Pulmonary artery endothelial cell (primary cell): ENCODE results near the gene NTRK3. TPM values are rescaled to one million over a fixed set of nuclear protein-coding genes. Genes with fewer than 3 reads are reported as not detected.
"Not testable (repeated sequence)": the region's sequence is repeated elsewhere in the genome, so short reads cannot be mapped to it uniquely, and the experiment has no call there.

Source experiments
- DNase-seq: peaks from one replicate; pipeline ENCODE4 v3.0.0-alpha.2; 2011; ENCODE audit warnings: low read depth, low spot score
- total RNA-seq: library from RNA; depleted of rRNA; stranded (reverse); fragments of >200 nt; gene quantifications from 2 replicates; pipeline ENCODE4 v1.2.3, GENCODE V29; 2014

NTRK3 gene
- total RNA-seq, 1 donor from 2014 or later = not detected

- not testable (repeated sequence) for DNase-seq
Observed at GRCh38 chr15:88033421-88033820, 223.1 kb downstream of the NTRK3 start.

- no peak for DNase-seq
Observed at GRCh38 chr15:88032787-88033186, 223.8 kb downstream of the NTRK3 start.

- no peak for DNase-seq
Observed at GRCh38 chr15:88031461-88031860, 225.1 kb downstream of the NTRK3 start.

GRCh38 chr15:88029696-88030095, 226.8 kb downstream of the NTRK3 start:
- DNase-seq = no peak

GRCh38 chr15:88028024-88028423, 228.5 kb downstream of the NTRK3 start:
- DNase-seq = no peak

GRCh38 chr15:88023914-88024313, 232.6 kb downstream of the NTRK3 start:
- DNase-seq = no peak

DNA sequence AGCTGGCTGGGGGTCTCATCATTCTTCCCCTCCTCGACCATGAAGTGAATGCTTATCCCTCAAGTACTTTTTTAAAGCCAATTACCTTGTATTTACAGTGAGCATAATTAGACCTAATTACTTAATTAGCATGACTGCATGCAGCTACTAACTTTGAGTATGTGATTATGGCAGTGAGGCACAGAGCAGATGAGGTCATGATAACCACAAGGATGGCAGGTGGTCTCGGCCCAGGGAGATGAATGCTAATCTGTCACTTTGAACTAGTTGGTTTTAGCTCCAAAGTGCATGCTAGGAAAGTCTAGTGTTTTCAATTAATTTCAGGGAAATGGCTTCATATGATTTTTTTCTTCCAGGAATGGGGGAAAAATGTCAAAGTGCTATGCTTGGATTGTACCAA, 233.8 kb downstream of the NTRK3 start:
- no peak for DNase-seq

DNA sequence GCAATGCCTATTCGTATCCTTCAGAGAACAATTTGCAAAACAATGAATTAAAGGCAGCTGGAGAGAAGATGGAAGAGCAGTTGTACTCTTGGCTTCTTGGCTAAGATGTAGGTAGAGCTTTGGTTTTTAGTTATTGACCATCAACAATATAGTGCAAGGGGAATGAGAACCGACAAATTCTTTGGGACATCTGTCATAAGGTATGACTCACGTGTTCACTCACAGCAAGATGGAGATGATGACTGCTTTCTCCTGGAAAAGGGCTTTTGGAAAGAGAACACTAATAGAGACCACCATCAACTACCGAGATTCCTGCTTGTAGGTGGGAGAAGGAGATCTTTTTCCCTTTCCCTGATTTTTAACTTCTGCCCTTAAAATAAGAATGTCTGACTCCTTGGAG, 234.9 kb downstream of the NTRK3 start:
- DNase-seq = no peak

GRCh38 chr15:88020806-88021205, 235.7 kb downstream of the NTRK3 start:
- no peak for DNase-seq

- no peak for DNase-seq
Observed at GRCh38 chr15:88019656-88020055, 236.9 kb downstream of the NTRK3 start.

GRCh38 chr15:88018869-88019641, 237.5 kb downstream of the NTRK3 start:
- no peak for DNase-seq

- no peak for DNase-seq
Observed at GRCh38 chr15:88017753-88018152, 238.8 kb downstream of the NTRK3 start.

GRCh38 chr15:88016406-88016805, 240.1 kb downstream of the NTRK3 start:
- DNase-seq = no peak

- DNase-seq = no peak
Observed at GRCh38 chr15:88015228-88015860, 241.2 kb downstream of the NTRK3 start.

DNA sequence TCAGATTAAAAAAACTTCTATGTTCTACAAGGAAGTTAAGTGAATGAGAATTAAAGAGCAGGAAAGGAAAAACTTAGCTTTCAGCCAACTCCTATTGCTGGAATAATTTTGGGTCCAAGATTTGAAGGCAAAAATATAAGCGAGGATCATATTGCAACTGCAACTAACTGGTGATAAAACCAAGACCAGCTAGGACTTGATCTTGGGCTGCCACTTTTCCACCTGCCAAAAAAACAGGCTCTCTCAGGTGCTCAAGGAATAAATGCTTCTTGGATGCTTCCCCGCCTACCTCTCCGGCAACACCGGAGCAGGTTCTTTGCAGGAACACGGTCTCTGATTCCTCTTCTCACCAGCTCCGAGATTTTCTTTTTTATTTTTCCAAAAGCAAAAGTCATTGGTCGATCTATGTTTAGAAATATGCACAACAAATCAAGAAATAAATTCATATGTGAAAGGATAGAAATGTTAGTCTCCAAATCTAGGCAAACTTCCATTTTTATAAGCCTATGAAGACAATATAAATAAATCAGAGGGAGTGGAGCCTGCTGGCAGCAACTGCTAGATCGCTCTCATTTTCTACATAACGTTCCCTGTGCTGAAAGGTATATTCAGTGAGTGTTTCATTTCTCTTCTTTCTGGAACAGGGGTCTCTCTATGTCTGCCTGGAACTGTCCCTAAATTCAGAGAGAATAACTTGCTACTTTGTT, 241.9 kb downstream of the NTRK3 start:
- DNase-seq = no peak

DNA sequence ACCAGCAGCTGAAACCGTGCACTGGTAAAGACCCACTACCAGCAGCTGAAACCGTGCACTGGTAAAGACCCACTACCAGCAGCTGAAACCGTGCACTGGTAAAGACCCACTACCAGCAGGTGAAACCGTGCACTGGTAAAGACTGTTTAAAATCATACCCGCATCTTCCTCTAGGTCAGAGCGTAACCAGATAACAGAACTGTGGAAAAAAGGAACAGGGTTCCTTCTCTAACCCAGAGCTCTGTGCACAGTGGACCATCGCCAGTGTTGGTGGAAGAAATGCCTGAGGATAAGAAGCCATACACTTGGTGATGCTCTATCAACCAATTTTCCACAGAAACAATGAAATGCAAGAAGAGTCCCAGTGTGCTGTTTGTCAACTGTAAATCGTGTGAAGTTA, 243.4 kb downstream of the NTRK3 start:
- no peak for DNase-seq

GRCh38 chr15:88012688-88013087, 243.9 kb downstream of the NTRK3 start:
- no peak for DNase-seq

DNA sequence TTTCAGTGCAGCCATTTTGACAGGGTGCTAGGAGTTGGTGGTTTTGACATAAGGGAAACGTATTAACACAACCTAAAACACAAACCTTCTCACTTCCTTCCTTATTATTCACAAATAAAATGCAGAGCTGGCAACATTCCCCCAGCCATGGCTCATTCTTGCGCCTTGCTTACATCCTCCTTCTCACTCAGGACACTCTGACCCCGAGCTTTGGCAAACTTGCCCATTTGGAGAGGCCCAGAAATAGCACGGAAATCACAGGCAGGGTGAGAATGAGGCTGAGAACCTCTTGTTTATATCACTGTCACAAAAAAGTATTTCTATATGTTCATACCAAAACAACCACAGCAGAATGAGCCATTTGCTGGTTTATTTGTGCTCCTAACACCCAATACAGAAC, 244.3 kb downstream of the NTRK3 start:
- no peak for DNase-seq

- DNase-seq = no peak
Observed at GRCh38 chr15:88011533-88011932, 245.0 kb downstream of the NTRK3 start.

- no peak for DNase-seq
Observed at GRCh38 chr15:88006146-88006545, 250.4 kb downstream of the NTRK3 start.

DNA sequence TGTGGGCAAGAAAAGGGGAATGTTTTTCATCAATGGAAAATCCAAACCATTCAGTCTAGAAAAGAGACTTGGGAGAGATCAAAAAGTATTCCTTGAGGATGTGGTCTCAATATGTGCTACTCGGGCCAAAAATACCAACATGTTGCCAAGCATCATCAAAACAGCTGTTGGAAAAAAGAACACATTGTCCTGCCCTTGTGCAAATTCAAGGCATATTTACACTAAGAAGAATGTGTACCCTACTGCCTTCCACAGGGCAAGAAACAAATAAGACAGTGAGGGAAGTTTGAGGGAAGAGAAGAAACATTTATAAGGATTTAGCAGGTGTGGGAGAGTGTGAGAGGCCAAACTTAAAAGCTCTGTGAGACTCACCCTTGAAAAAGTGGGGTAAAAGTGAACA, 252.1 kb downstream of the NTRK3 start:
- DNase-seq = no peak

- DNase-seq = no peak
Observed at GRCh38 chr15:88003541-88004327, 252.8 kb downstream of the NTRK3 start.
